ENCODE results near the gene WHRN.
A peak's percentile ranks its signal among the peaks of the same experiment; 100 is the strongest.

Gene WHRN

DNA sequence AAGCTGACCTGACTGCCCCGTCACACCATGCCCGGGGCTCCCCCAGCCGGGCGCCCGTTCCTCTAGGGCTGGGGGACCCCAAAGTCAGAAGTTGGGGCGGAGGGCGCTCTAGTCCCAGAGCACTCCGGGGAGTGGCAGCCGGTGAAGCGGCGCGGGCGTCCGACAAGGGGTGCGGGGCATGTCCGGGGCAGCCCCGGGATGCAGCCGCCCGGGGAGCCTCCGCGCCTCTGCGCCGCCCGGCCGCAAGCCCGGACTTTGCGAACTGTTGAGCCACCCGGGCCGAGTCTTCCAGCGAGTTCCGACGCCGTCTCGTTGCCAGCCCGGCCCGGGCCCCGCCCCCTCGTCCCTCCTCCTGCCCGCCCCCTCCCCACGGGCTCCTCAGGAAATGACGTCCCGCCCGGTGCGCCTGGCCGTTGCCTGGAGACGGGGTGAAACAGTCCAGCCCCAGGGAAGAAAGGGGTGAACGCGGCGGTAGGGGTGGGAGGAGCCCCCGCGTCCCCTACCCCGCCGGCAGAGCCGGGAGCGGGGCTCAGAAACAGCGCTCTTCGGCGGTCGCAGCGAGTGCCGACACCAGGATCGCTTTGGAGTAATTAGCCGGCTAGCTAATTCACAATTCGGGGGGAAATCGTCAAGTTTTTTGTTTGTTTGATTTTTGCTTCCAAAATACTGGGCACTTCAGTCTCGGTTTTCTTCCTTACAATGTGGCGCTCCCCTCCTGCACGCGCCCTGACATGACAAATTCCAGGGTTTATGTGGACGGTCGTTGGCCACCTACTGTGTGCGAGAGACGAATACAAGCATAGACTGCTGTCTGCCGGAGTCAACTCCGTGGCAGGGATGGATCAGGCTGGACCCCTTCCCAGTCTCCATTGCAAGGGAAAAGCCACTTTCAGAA is at the start of gene WHRN:
WHRN (minus strand) TSS at position 287 of the 895 bp plus-strand sequence. CDS start 672 bp downstream, outside the sequence.
- Histone ChIP-seq H3K27me3 (replicated peaks) (peaks cover 14% of the 10 kb centered on the region), H3K4me3 (ENCODE audit: low read depth, low read length) (peak within 1 kb of the TSS; percentile 64), H3K27ac (peak within 1 kb of the TSS; percentile 17), H3K36me3 (replicated peaks) (no peaks in the 10 kb centered on the region)
- peak; percentile 85 for DNase-seq
- in situ Hi-C loops (cut with HindIII; ENCODE audit: low pct_ligation_motif_present, low sequenced_read_pairs): no loop called here
- TF ChIP-seq, protein P1, sequence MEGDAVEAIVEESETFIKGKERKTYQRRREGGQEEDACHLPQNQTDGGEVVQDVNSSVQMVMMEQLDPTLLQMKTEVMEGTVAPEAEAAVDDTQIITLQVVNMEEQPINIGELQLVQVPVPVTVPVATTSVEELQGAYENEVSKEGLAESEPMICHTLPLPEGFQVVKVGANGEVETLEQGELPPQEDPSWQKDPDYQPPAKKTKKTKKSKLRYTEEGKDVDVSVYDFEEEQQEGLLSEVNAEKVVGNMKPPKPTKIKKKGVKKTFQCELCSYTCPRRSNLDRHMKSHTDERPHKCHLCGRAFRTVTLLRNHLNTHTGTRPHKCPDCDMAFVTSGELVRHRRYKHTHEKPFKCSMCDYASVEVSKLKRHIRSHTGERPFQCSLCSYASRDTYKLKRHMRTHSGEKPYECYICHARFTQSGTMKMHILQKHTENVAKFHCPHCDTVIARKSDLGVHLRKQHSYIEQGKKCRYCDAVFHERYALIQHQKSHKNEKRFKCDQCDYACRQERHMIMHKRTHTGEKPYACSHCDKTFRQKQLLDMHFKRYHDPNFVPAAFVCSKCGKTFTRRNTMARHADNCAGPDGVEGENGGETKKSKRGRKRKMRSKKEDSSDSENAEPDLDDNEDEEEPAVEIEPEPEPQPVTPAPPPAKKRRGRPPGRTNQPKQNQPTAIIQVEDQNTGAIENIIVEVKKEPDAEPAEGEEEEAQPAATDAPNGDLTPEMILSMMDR (IDR thresholded peaks at IDR 0.05; ENCODE audit: low read depth, low read length, missing control alignments): no peak

DNA sequence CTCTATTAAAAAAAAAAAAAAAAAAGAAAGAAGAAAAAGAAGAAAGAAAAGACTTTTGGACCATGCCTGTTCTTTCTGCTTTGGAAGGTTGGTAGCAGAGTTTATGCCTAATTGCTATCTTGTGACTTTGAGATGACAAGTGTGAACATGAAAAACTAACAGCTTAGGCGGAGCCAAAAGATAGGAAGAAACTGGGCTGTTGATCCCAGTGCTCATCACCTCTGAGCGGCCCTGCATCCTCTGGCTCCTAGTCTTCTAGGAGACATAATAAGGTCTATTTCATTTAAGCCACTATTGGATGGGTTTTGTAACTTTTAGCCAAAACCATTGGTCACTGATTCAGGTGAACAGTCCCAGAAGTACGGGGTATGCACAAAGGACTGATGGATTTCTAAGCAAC is 47.9 kb upstream of the WHRN start:
- no peak for DNase-seq
- in situ Hi-C loops (cut with HindIII; ENCODE audit: low pct_ligation_motif_present, low sequenced_read_pairs): no loop called here
- no peaks in the 10 kb centered on the region for H3K27me3 ChIP-seq (replicated peaks)
- H3K4me3 ChIP-seq (ENCODE audit: low read depth, low read length): no peak overlapping the region
- TF ChIP-seq, protein P1 (IDR thresholded peaks at IDR 0.05; ENCODE audit: low read depth, low read length, missing control alignments): no peak
- no peak overlapping the region for H3K27ac ChIP-seq
- no peaks in the 10 kb centered on the region for H3K36me3 ChIP-seq (replicated peaks)

DNA sequence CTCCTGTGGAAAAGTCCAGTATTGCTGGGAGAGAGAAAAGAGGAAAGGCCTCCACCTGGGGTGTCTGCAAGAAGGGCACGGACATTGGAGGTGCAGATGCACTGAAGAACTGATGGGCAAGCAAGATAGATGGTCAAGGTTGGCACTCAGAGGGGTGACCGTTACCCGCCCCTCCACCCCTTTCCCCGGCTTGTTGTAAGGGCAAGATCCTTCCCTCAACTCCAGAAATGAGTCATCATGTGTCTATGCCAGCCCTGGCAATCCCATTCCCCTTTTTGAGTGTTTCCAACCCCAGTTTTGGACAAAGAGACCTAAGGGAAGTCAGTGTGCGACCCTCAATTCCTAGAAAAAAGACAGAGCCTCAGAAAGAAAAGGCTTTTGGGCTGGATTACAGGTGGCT is 47.4 kb upstream of the WHRN start:
- in situ Hi-C loops (cut with HindIII; ENCODE audit: low pct_ligation_motif_present, low sequenced_read_pairs): no loop called here
- Histone ChIP-seq H3K4me3 (ENCODE audit: low read depth, low read length) (no peak overlapping the region), H3K27me3 (replicated peaks) (no peaks in the 10 kb centered on the region), H3K27ac (peak overlapping the region; percentile 77), H3K36me3 (replicated peaks) (no peaks in the 10 kb centered on the region)
- DNase-seq: no peak
- TF ChIP-seq, protein P1 (IDR thresholded peaks at IDR 0.05; ENCODE audit: low read depth, low read length, missing control alignments): no peak

DNA sequence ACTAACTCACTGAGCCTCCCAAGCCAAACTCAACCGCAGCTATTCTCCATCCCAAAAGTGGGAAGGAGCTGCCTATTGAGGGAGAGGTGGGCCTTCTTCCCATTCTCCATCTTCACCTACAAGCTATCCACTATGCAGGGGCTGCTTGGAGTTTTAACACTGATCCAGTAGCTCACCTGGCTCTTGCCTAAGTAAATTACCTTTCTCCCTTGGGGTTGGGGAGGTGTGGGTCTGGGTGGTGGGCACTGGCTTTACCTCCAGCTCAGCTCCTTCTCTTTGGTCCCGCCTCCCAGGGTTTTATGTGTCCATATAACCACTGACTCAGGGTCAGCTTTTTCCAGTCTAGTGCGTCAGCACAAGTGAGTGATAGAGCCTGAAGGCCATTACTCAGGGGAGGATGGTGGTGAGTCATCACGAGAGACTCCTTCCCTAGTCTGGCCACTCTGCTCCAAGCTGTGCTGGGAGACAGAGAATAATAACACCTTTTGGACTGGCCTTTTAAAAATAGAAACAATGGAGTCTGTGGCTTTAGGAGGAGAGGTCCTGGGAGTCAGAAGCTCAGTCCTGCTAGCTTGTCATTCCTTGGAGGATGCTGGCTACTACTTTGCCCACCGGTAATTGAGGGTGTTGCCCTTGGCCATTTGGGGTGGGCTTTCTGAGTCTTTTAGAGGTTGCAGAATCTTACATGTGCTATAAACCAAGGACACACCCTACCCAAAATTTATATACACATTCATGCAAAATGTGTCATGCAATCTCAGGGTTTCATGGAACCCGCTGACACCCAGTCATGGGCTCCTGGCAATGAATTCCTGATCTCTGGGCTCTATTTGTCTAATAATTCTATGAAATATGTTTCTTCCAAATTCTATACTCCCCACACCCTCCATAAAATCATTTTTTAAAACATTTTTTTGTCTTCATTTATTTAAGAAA is 46.7 kb upstream of the WHRN start:
- Histone ChIP-seq H3K27ac (peak overlapping the region; percentile 77), H3K27me3 (replicated peaks) (no peaks in the 10 kb centered on the region), H3K4me3 (ENCODE audit: low read depth, low read length) (no peak overlapping the region), H3K36me3 (replicated peaks) (no peaks in the 10 kb centered on the region)
- in situ Hi-C loops (cut with HindIII; ENCODE audit: low pct_ligation_motif_present, low sequenced_read_pairs): no loop called here
- peak; percentile 99 for DNase-seq
- TF ChIP-seq, protein P1 (IDR thresholded peaks at IDR 0.05; ENCODE audit: low read depth, low read length, missing control alignments): no peak

DNA sequence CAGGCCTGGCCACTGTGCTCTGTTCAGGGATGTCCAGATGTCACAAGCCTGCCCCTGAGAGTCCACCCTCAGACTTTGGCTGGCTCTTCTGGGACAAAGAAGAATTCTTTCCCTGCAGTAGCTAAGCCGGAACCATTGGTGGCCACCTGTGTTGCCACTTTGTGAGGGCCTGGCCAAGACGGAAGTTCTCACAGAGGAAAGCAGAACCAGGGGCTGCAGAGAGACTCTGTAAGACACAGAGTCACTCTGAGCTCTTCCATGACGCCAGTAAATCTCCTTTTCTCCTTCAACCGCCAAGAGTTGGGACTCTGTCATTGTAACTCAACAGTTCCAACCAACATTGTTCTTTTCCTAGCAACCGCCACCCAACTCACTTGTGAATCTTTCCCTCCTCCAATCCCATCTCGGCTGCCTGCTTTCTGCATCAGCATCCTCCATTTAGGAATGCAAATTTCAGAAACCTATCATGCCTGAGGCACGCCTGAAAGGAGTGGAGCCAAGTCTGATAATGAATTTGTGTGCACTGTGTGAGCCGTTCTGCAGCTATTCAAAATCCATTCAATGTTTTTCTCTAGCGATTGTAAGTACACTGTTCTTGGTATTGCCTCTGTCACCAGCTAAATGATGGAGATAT is 44.5 kb upstream of the WHRN start:
- Histone ChIP-seq H3K27ac (no peak overlapping the region), H3K36me3 (replicated peaks) (no peaks in the 10 kb centered on the region), H3K27me3 (replicated peaks) (peaks cover 5% of the 10 kb centered on the region), H3K4me3 (ENCODE audit: low read depth, low read length) (no peak overlapping the region)
- in situ Hi-C loops (cut with HindIII; ENCODE audit: low pct_ligation_motif_present, low sequenced_read_pairs): no loop called here
- TF ChIP-seq, protein P1 (IDR thresholded peaks at IDR 0.05; ENCODE audit: low read depth, low read length, missing control alignments): no peak
- no peak for DNase-seq

All from brain microvascular endothelial cell (primary cell).